HL-60 (cell line): ENCODE measurements around the gene MSRB3.

Experiments
- DNase-seq, 2 experiments: peaks; one replicate each; pipeline ENCODE4 v3.0.0-alpha.2; 2010 to 2020; ENCODE audit warnings: low read depth in 1 of 2, low spot score in 1 of 2
- H3K27ac ChIP-seq: fragments of 250-450 bp; sonication (Bioruptor Pico); replicated peaks from 2 replicates; pipeline ENCODE4 v1.5.1; 2020; ENCODE audit warnings: mild to moderate bottlenecking, moderate library complexity
- H3K27me3 ChIP-seq: fragments of 250-450 bp; sonication (Bioruptor Pico); 2 replicates; pipeline ENCODE4 v1.5.1; 2021; ENCODE audit warnings: mild to moderate bottlenecking, moderate library complexity; ENCODE audit not compliant: insufficient read depth, poor library complexity, severe bottlenecking
- H3K4me3 ChIP-seq: replicated peaks from 2 replicates; pipeline ENCODE4 v1.5.1; 2011; ENCODE audit warnings: mild to moderate bottlenecking, control low read depth, low read length; ENCODE audit not compliant: insufficient read depth
- CTCF ChIP-seq: IDR thresholded peaks from one replicate; pipeline ENCODE4 v1.5.1; 2011; ENCODE audit warnings: low read length, control low read depth, inconsistent platforms; ENCODE audit not compliant: insufficient read depth
- GABPA ChIP-seq: IDR thresholded peaks from 2 replicates; pipeline ENCODE4 v1.6.1; 2012; ENCODE audit warnings: low read depth
- POLR2AphosphoS5 ChIP-seq: IDR thresholded peaks from 2 replicates; pipeline ENCODE4 v1.6.1; 2012; ENCODE audit warnings: low read depth
- REST ChIP-seq: IDR thresholded peaks from 2 replicates; pipeline ENCODE4 v1.6.1; 2012; ENCODE audit warnings: low read depth; ENCODE audit not compliant: insufficient replicate concordance
- SPI1 ChIP-seq: IDR thresholded peaks from 2 replicates; pipeline ENCODE4 v1.6.1; 2012; ENCODE audit warnings: low read depth, mild to moderate bottlenecking, borderline replicate concordance

Gene MSRB3

GRCh38 chr12:65505386-65506121 is 227.1 kb downstream of the MSRB3 start:
- Histone ChIP-seq H3K27ac (no peak overlapping the region), H3K4me3 (no peak overlapping the region), H3K27me3 (peaks cover 15% of the 10 kb centered on the region)
- DNase-seq: no peak
- TF ChIP-seq SPI1 (no peak), GABPA (no peak), CTCF (no peak), POLR2AphosphoS5 (no peak), REST (no peak)

GRCh38 chr12:65508276-65509035 is 230.0 kb downstream of the MSRB3 start:
- Histone ChIP-seq H3K27ac (no peak overlapping the region), H3K4me3 (no peak overlapping the region), H3K27me3 (peaks cover 8% of the 10 kb centered on the region)
- DNase-seq: no peak
- TF ChIP-seq GABPA: no peak
- TF ChIP-seq SPI1: no peak
- TF ChIP-seq REST: no peak
- no peak for TF ChIP-seq CTCF
- TF ChIP-seq POLR2AphosphoS5: no peak

GRCh38 chr12:65510007-65510406 is 231.5 kb downstream of the MSRB3 start:
- H3K4me3 ChIP-seq: no peak overlapping the region
- H3K27ac ChIP-seq: no peak overlapping the region
- TF ChIP-seq CTCF (no peak), SPI1 (no peak), POLR2AphosphoS5 (no peak), REST (no peak), GABPA (no peak)
- no peak for DNase-seq
- peaks cover 8% of the 10 kb centered on the region for H3K27me3 ChIP-seq
